MCF 10A (cell line): ENCODE data around the gene MOV10. TPM values are rescaled to one million over a fixed set of nuclear protein-coding genes. Genes with fewer than 3 reads are reported as not detected.

ENCODE experiments used
- BruUV-seq: library from RNA; stranded (reverse); fragments of 400-500 nt; replicated peaks from 2 replicates; lab custom pipeline; 2021; lab: Mats Ljungman, UMichigan
- CTCF ChIA-PET: fragments of 300-600 bp; sonication (Branson Sonifier 250); formaldehyde crosslinking; extraction: SDS; loops from one replicate; lab custom pipeline; 2021; ENCODE audit warnings: antibody characterized with exemption, inconsistent platforms; lab: Yijun Ruan, JAX
- POLR2A ChIA-PET: fragments of 300-600, 350-650 bp; sonication (Branson Sonifier 250); formaldehyde crosslinking; extraction: SDS; loops from one replicate; lab custom pipeline; 2020; ENCODE audit warnings: antibody characterized with exemption, inconsistent platforms; lab: Yijun Ruan, JAX
- DNase-seq: peaks from one replicate; pipeline ENCODE4 v3.0.0-alpha.2; 2018; ENCODE audit not compliant: unreplicated experiment
- H3K27ac Mint-ChIP-seq: one replicate; pipeline ENCODE4 v1.8.0; 2022; ENCODE audit warnings: mild to moderate bottlenecking, low read depth, mixed read lengths; ENCODE audit not compliant: unreplicated experiment
- H3K27me3 Mint-ChIP-seq: one replicate; pipeline ENCODE4 v1.8.0; 2022; ENCODE audit warnings: mixed read lengths; ENCODE audit not compliant: insufficient read depth, unreplicated experiment
- H3K36me3 Mint-ChIP-seq: one replicate; pipeline ENCODE4 v1.8.0; 2022; ENCODE audit warnings: mild to moderate bottlenecking, moderate library complexity, mixed read lengths; ENCODE audit not compliant: insufficient read depth, unreplicated experiment
- H3K4me1 Mint-ChIP-seq: one replicate; pipeline ENCODE4 v1.8.0; 2022; ENCODE audit warnings: mixed read lengths; ENCODE audit not compliant: insufficient read depth, unreplicated experiment
- H3K4me3 Mint-ChIP-seq: one replicate; pipeline ENCODE4 v1.8.0; 2022; ENCODE audit warnings: mild to moderate bottlenecking, moderate library complexity, mixed read lengths; ENCODE audit not compliant: unreplicated experiment
- H3K9me3 Mint-ChIP-seq: one replicate; pipeline ENCODE4 v1.8.0; 2022; ENCODE audit warnings: mixed read lengths; ENCODE audit not compliant: unreplicated experiment
- intact Hi-C: fragments of 100-400 bp; cut with micrococcal nuclease; formaldehyde crosslinking; loops from 2 replicates; pipeline ENCODE4 v1.14.1; 2022
- total RNA-seq: library from RNA; stranded (reverse); gene quantifications from 2 replicates; pipeline ENCODE4 v1.2.3, GENCODE V29; 2022
- TF ChIP-seq, protein P1 (sequence below): fragments of 200-600 bp; IDR thresholded peaks from one replicate; pipeline ENCODE4 v1.8.0; 2022; ENCODE audit warnings: antibody characterized with exemption, mild to moderate bottlenecking; ENCODE audit not compliant: unreplicated experiment

Gene MOV10
- total RNA-seq, 1 experiment from 2014 or later, result 55.6 TPM

DNA sequence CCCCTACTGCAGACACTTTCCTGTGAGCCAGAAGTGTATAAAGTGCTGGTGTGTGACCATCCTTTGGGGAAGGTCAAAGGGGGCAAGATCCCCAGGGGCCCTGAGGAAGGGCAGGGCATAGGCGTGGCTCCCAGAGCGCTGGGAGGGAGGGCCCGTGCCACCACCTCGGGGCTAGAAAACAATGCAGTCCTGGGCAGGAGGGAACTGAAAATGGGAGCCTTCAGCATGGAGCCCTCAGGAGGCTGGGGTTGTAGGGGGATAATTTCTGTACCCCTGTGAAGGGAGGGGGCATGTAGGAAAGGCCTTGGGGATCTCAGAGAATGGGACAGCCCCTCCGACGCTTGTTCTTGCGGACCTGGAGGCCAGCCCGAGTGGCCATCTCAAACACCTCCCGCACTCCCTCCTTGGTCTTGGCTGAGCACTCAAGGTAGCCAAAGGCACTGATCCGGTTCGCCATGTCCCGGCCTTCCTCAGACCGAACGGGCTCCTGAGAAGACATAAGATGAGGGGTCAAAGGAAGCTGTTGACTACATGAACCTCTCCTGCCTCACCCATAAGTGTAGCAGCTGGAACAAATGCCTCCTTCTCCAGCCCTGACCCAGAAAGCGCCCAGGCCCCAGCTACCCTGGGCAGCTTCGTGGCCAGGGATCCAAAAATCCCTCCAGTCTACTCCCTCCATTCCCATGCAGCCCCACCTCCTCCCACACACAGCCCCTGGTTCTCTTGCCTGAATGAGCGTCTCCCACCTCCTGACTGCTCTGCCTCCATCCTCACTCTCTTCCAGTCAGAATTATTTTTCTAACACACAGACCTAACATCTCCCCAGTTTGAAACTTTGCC, 27.0 kb downstream of the MOV10 start:
- TSS peak; percentile 54 for BruUV-seq
- H3K27me3 Mint-ChIP-seq, result no peaks in the 10 kb centered on the region
- no peaks in the 10 kb centered on the region for H3K9me3 Mint-ChIP-seq
- peaks cover 59% of the 10 kb centered on the region for H3K4me1 Mint-ChIP-seq
- ChIA-PET CTCF (interaction anchor here (1.1 to 1.6 kb wide), 2 partner anchors 12 to 311 kb away, joined by 3 to 5 read pairs; no protein-coding TSS in a partner anchor), POLR2A (interaction anchor here (1.0 to 7.7 kb wide), 5 partner anchors 8 to 306 kb away, joined by 3 to 75 read pairs (median 38); partner anchors contain the start of genes CAPZA1, CTTNBP2NL, MOV10 and ST7L)
- H3K27ac Mint-ChIP-seq, result peak overlapping the region; percentile 54
- H3K4me3 Mint-ChIP-seq, result peak overlapping the region; percentile 14
- TF ChIP-seq, protein P1, sequence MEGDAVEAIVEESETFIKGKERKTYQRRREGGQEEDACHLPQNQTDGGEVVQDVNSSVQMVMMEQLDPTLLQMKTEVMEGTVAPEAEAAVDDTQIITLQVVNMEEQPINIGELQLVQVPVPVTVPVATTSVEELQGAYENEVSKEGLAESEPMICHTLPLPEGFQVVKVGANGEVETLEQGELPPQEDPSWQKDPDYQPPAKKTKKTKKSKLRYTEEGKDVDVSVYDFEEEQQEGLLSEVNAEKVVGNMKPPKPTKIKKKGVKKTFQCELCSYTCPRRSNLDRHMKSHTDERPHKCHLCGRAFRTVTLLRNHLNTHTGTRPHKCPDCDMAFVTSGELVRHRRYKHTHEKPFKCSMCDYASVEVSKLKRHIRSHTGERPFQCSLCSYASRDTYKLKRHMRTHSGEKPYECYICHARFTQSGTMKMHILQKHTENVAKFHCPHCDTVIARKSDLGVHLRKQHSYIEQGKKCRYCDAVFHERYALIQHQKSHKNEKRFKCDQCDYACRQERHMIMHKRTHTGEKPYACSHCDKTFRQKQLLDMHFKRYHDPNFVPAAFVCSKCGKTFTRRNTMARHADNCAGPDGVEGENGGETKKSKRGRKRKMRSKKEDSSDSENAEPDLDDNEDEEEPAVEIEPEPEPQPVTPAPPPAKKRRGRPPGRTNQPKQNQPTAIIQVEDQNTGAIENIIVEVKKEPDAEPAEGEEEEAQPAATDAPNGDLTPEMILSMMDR, result no peak
- H3K36me3 Mint-ChIP-seq, result peaks cover 53% of the 10 kb centered on the region
- intact Hi-C loops, result no loop called here
- DNase-seq, result no peak

- DNase-seq, result no peak
- Mint-ChIP-seq H3K27ac (peak overlapping the region; percentile 27), H3K9me3 (no peaks in the 10 kb centered on the region), H3K4me3 (no peak overlapping the region), H3K27me3 (no peaks in the 10 kb centered on the region), H3K36me3 (peaks cover 53% of the 10 kb centered on the region), H3K4me1 (peaks cover 59% of the 10 kb centered on the region)
- TF ChIP-seq, protein P1, result no peak
- intact Hi-C loops, result no loop called here
- CTCF ChIA-PET, result interaction anchor here (0.7 kb wide), 2 partner anchors 74 to 102 kb away, joined by 3 to 5 read pairs; no protein-coding TSS in a partner anchor
- POLR2A ChIA-PET, result interaction anchor here (0.8 to 7.7 kb wide), 4 partner anchors 15 to 307 kb away, joined by 3 to 75 read pairs (median 54); partner anchors contain the start of genes CTTNBP2NL and MOV10
- BruUV-seq, result no TSS peak
These were observed 27.6 kb downstream of the MOV10 start for GRCh38 chr1:112702067-112702395.

DNA sequence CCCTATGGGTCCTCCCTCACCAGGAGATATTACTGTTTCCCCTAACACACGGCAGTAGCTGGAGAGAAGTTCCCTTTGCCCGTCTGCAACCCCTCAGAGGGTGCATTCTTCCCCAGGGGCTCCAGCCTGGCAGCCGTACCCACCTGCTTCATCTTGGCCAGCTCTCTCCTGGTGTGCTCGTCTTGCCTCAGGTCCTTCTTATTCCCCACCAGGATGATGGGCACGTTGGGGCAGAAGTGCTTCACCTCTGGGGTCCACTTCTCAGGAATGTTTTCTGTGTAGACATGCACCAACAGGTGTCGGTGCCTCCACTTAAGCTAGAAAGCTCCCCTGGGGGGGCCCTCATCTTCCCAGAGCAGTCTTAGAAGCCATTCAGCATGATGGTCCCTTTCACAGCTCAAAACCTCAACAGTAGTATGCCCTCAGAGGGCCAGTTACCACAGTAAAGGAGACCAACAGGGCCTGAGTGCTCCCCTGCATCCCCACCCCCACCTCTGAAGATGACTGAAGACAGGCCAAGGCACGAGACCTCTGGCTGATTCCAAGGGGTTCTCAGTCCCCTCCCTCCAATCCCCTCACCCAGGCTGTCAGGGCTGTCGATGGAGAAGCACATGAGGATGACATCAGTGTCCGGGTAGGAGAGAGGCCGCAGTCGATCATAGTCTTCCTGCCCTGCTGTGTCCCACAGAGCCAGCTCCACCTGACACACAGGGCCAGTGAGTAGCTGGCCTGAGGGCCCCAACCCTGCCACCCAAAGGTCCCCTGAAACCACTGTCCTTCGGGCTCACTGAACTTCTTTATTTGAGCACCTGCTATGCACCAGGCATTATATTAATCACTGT, 28.2 kb downstream of the MOV10 start:
- H3K9me3 Mint-ChIP-seq, result no peaks in the 10 kb centered on the region
- peak overlapping the region; percentile 39 for H3K27ac Mint-ChIP-seq
- ChIA-PET CTCF (interaction anchor here (0.7 to 1.4 kb wide), 3 partner anchors 14 to 102 kb away, joined by 3 to 8 read pairs (median 5); no protein-coding TSS in a partner anchor), POLR2A (interaction anchor here (0.8 to 7.7 kb wide), 4 partner anchors 15 to 308 kb away, joined by 3 to 75 read pairs (median 54); partner anchors contain the start of genes CTTNBP2NL and MOV10)
- no peak overlapping the region for H3K4me3 Mint-ChIP-seq
- TF ChIP-seq, protein P1, result no peak
- intact Hi-C loops, result no loop called here
- peaks cover 63% of the 10 kb centered on the region for H3K4me1 Mint-ChIP-seq
- DNase-seq, result no peak
- no TSS peak for BruUV-seq
- no peaks in the 10 kb centered on the region for H3K27me3 Mint-ChIP-seq
- H3K36me3 Mint-ChIP-seq, result peaks cover 53% of the 10 kb centered on the region
